H1 (cell line): ENCODE results near the gene MAPK4. TPM values are rescaled to one million over a fixed set of nuclear protein-coding genes. Genes with fewer than 3 reads are reported as not detected.

Source experiments
- CTCF ChIA-PET: fragments of 300-600 bp; sonication (Branson Sonifier 250); formaldehyde crosslinking; loops from one replicate; lab custom pipeline; 2021; ENCODE audit not compliant: partially characterized antibody; lab: Charles Lee
- POLR2A ChIA-PET: fragments of 300-600 bp; sonication (Branson Sonifier 250); formaldehyde crosslinking; loops from one replicate; lab custom pipeline; 2021; ENCODE audit warnings: inconsistent platforms; ENCODE audit not compliant: partially characterized antibody; lab: Charles Lee
- DNase-seq, 2 experiments: peaks; one replicate each; pipeline versions ENCODE4 v3.0.0 to v3.0.0-alpha.2; 2010 to 2022; ENCODE audit warnings: low spot score in 2 of 2, low read depth in 1 of 2, mixed read lengths in 1 of 2
- FAIRE-seq: peaks from 2 replicates; lab custom pipeline; 2011; peaks lifted over from hg19 to GRCh38; lab: Jason Lieb, UNC
- H2AFZ ChIP-seq: 2 replicates; pipeline ENCODE4 v1.8.1; 2012; ENCODE audit warnings: low read length, inconsistent platforms
- H2AK5ac ChIP-seq: 2 replicates; pipeline ENCODE4 v1.6.1; 2013; ENCODE audit warnings: low read depth, low read length
- H2BK120ac ChIP-seq: replicated peaks from 2 replicates; pipeline ENCODE3; 2013; ENCODE audit warnings: low read depth, low read length, inconsistent platforms
- H2BK12ac ChIP-seq: 2 replicates; pipeline ENCODE4 v1.6.1; 2013; ENCODE audit warnings: low read depth, low read length
- H2BK15ac ChIP-seq: 2 replicates; pipeline ENCODE4 v1.6.1; 2013; ENCODE audit warnings: low read length
- H2BK20ac ChIP-seq: 2 replicates; pipeline ENCODE4 v1.6.1; 2013; ENCODE audit warnings: low read length
- H2BK5ac ChIP-seq: 2 replicates; pipeline ENCODE4 v1.6.1; 2013; ENCODE audit warnings: low read depth, low read length
- H3K14ac ChIP-seq: 2 replicates; pipeline ENCODE4 v1.6.1; 2013; ENCODE audit warnings: inconsistent platforms; ENCODE audit not compliant: insufficient read length
- H3K18ac ChIP-seq: 2 replicates; pipeline ENCODE4 v1.6.1; 2013; ENCODE audit warnings: low read length; ENCODE audit errors: extremely low read depth
- H3K23ac ChIP-seq: 2 replicates; pipeline ENCODE4 v1.6.1; 2013; ENCODE audit warnings: inconsistent platforms; ENCODE audit not compliant: insufficient read length
- H3K23me2 ChIP-seq: 2 replicates; pipeline ENCODE4 v1.6.1; 2013; ENCODE audit warnings: low read depth, low read length
- H3K27ac ChIP-seq: 2 replicates; pipeline ENCODE4 v1.6.1; 2011; ENCODE audit warnings: low read depth, low read length, inconsistent platforms
- H3K27me3 ChIP-seq, 4 experiments: replicated peaks in 1 of 4; 1 replicate in 1 of 4; 2 replicates in 3 of 4; pipeline versions ENCODE4 v1.6.1 to v1.8.1; 2011 to 2013; ENCODE audit warnings: low read length in 3 of 4, mild to moderate bottlenecking in 3 of 4, inconsistent platforms in 2 of 4, mixed read lengths in 2 of 4, moderate library complexity in 1 of 4; ENCODE audit not compliant: control insufficient read depth in 3 of 4, insufficient read depth in 3 of 4; ENCODE audit errors: extremely low read depth in 1 of 4
- H3K36me3 ChIP-seq, 4 experiments: 2 replicates each; pipeline versions ENCODE4 v1.6.1 to v1.8.1; 2011 to 2013; ENCODE audit warnings: mild to moderate bottlenecking in 4 of 4, low read length in 3 of 4, moderate library complexity in 2 of 4, control low read depth in 1 of 4, inconsistent platforms in 1 of 4; ENCODE audit not compliant: insufficient read depth in 4 of 4, control insufficient read depth in 2 of 4
- H3K4ac ChIP-seq: replicated peaks from 2 replicates; pipeline ENCODE3; 2013; ENCODE audit warnings: low read length, low read depth, mixed read lengths, inconsistent platforms; ENCODE audit not compliant: insufficient read length
- H3K4me1 ChIP-seq, 4 experiments: replicated peaks in 1 of 4; 1 replicate in 1 of 4; 2 replicates in 3 of 4; pipeline versions ENCODE4 v1.6.1 to v1.8.1; 2011 to 2013; ENCODE audit warnings: low read length in 3 of 4, inconsistent platforms in 2 of 4, mixed read lengths in 1 of 4; ENCODE audit not compliant: insufficient read depth in 4 of 4, control insufficient read depth in 3 of 4
- H3K4me2 ChIP-seq, 2 experiments: 2 replicates each; pipeline versions ENCODE4 v1.6.1 to v1.8.1; 2011 to 2013; ENCODE audit warnings: low read depth in 2 of 2, low read length in 2 of 2, control low read depth in 1 of 2, inconsistent platforms in 1 of 2, mild to moderate bottlenecking in 1 of 2; ENCODE audit not compliant: insufficient read depth in 1 of 2
- H3K4me3 ChIP-seq, 4 experiments: fragments of 200-600, 300-600 bp in 1 of 4; sonication (generic), shearing (Covaris generic), sonication (Bioruptor Twin) in 1 of 4; 2 replicates each; pipeline versions ENCODE4 v1.5.1 to v1.8.1; 2011 to 2016; ENCODE audit warnings: low read length in 4 of 4, low read depth in 3 of 4, control low read depth in 2 of 4, inconsistent platforms in 2 of 4, mild to moderate bottlenecking in 2 of 4, mixed read lengths in 1 of 4, moderate library complexity in 1 of 4; ENCODE audit not compliant: insufficient read depth in 2 of 4; ENCODE audit errors: extremely low read depth in 1 of 4
- H3K56ac ChIP-seq: replicated peaks from 2 replicates; pipeline ENCODE3; 2013; ENCODE audit warnings: low read depth, mild to moderate bottlenecking, mixed read lengths, low read length, inconsistent platforms; ENCODE audit not compliant: insufficient read length
- H3K79me1 ChIP-seq: 2 replicates; pipeline ENCODE4 v1.6.1; 2013; ENCODE audit warnings: low read depth, low read length, control low read depth
- H3K79me2 ChIP-seq, 2 experiments: 2 replicates each; pipeline versions ENCODE4 v1.6.1 to v1.8.1; 2012 to 2013; ENCODE audit warnings: low read length in 2 of 2, mild to moderate bottlenecking in 2 of 2, inconsistent platforms in 1 of 2; ENCODE audit not compliant: insufficient read depth in 2 of 2, control insufficient read depth in 1 of 2
- H3K9ac ChIP-seq, 4 experiments: replicated peaks in 1 of 4; 1 replicate in 1 of 4; 2 replicates in 3 of 4; pipeline versions ENCODE4 v1.6.1 to v1.8.1; 2011 to 2013; ENCODE audit warnings: low read depth in 3 of 4, low read length in 3 of 4, control low read depth in 2 of 4, mild to moderate bottlenecking in 2 of 4, moderate library complexity in 2 of 4, inconsistent platforms in 1 of 4; ENCODE audit errors: extremely low read depth in 1 of 4
- H3K9me3 ChIP-seq, 2 experiments: 2 replicates each; pipeline versions ENCODE4 v1.6.1 to v1.8.1; 2012 to 2013; ENCODE audit warnings: mild to moderate bottlenecking in 2 of 2, moderate library complexity in 2 of 2, control low read depth in 1 of 2, inconsistent platforms in 1 of 2, low read depth in 1 of 2, low read length in 1 of 2, mixed read lengths in 1 of 2; ENCODE audit not compliant: insufficient read depth in 2 of 2
- H4K20me1 ChIP-seq, 2 experiments: replicated peaks in 1 of 2; 2 replicates each; pipeline versions ENCODE3 to v1.8.1; 2011 to 2013; ENCODE audit warnings: inconsistent platforms in 2 of 2, low read length in 2 of 2, mild to moderate bottlenecking in 1 of 2; ENCODE audit not compliant: insufficient read depth in 2 of 2, control insufficient read depth in 1 of 2
- H4K5ac ChIP-seq: 2 replicates; pipeline ENCODE4 v1.6.1; 2013; ENCODE audit warnings: low read length, low read depth, mixed read lengths, inconsistent platforms; ENCODE audit not compliant: insufficient read length
- H4K8ac ChIP-seq: 2 replicates; pipeline ENCODE4 v1.8.0; 2013; ENCODE audit warnings: mild to moderate bottlenecking, moderate library complexity, low read length, inconsistent platforms; ENCODE audit not compliant: insufficient read depth; ENCODE audit errors: extremely low read depth
- H4K91ac ChIP-seq: replicated peaks from 2 replicates; pipeline ENCODE3; 2013; ENCODE audit warnings: low read length, mixed read lengths, inconsistent platforms; ENCODE audit not compliant: insufficient read length
- CBX8 ChIP-seq: fragments of 300-800, 300-1000 bp; sonication (generic); IDR thresholded peaks from 2 replicates; pipeline ENCODE4 v1.7.1; 2016; ENCODE audit warnings: low read depth, low read length, borderline replicate concordance
- EZH2 ChIP-seq: fragments of 200-600 bp; sonication (generic); IDR thresholded peaks from 2 replicates; pipeline ENCODE4 v1.7.1; 2012; ENCODE audit warnings: low read depth, mild to moderate bottlenecking, moderate library complexity, low read length, inconsistent platforms; ENCODE audit not compliant: severe bottlenecking
- GTF2F1 ChIP-seq: IDR thresholded peaks from 2 replicates; pipeline ENCODE4 v1.6.1; 2012; ENCODE audit warnings: low read depth, low read length, improper control_type of control experiment, borderline replicate concordance
- TAF1 ChIP-seq: IDR thresholded peaks from 2 replicates; pipeline ENCODE4 v1.6.1; 2011; ENCODE audit warnings: mild to moderate bottlenecking, low read depth, low read length
- TBP ChIP-seq: IDR thresholded peaks from 2 replicates; pipeline ENCODE4 v1.6.1; 2011; ENCODE audit warnings: low read depth, low read length, improper control_type of control experiment
- WGBS, 2 experiments: shearing (Covaris generic) in 1 of 2; methylation state at CpG; one replicate each; pipeline versions ENCODE4 v1.1.6 to v1.1.7; 2013 to 2015; ENCODE audit warnings: low lambda C conversion rate in 2 of 2, mixed read lengths in 2 of 2, inconsistent platforms in 1 of 2, low coverage in 1 of 2, missing lambda C conversion rate in 1 of 2; ENCODE audit not compliant: insufficient replicate concordance in 2 of 2, insufficient coverage in 1 of 2, insufficient read length in 1 of 2; ENCODE audit errors: extremely low coverage in 1 of 2, missing lambda C conversion rate in 1 of 2; 5-methylcytosine and 5-hydroxymethylcytosine counted together
- polyA plus RNA-seq, 7 experiments: library from polyadenylated mRNA; depleted of rRNA in 3 of 7; stranded (reverse) in 5 of 7; unstranded in 2 of 7; fragments of >200 nt in 5 of 7; fragments of 200-250 nt in 2 of 7; gene quantifications; 1 replicate in 5 of 7; 2 replicates in 1 of 7; 4 replicates in 1 of 7; pipeline versions ENCODE4 v1.2.1 to v1.2.3, GENCODE V29; 2011 to 2013; ENCODE audit warnings: missing spikeins in 2 of 7, mixed read lengths in 2 of 7
- total RNA-seq: library from RNA; stranded (reverse); fragmentation: NEBNext Ultra II Directional; extraction: Animal tissue kit (Norgen Biotek cat#: 25700); gene quantifications from 2 replicates; pipeline ENCODE4 v1.2.1, GENCODE V29; 2021
- TF ChIP-seq, protein P1 (sequence below): IDR thresholded peaks from 2 replicates; pipeline ENCODE4 v1.6.1; 2012; ENCODE audit warnings: inconsistent platforms

MAPK4 gene
- total and polyA plus RNA-seq, 2 of the 8 experiments (the other 6 are each of a cell fraction or from before 2014, with no cell fraction given), result 3.2 to 3.7 TPM

DNA sequence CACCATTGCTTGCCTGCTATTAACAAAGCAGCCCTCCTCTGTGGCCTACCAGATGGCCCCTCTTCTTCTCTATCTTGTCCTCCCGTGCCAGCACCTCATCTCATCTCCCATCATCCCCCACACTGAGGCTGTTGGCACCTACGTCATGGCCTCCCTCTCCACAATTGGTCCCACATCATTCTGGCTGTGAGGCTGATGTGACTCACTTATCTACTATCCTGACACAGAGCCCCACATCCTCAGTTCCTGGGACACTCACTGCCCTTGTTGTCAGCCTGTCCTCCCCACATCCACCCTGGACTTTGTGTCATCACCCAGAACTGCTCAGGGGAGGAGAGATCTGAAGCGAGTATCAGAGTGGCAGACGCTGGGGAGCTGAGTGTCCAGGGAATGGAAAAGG lies 157.0 kb downstream of the MAPK4 start:
- H3K4ac ChIP-seq, result no peak overlapping the region
- POLR2A ChIA-PET, result no interaction called here

More for the DNA sequence above, 157.0 kb downstream of the MAPK4 start:
- no peak overlapping the region for H2BK5ac ChIP-seq
- H3K36me3 ChIP-seq, result no peaks in the 10 kb centered on the region
- 85% methylated on average over 4 of the region's 4 CpGs; no CpG with 5 or more reads in 1 of the 2 experiments for WGBS, 2 experiments
- TF ChIP-seq, protein P1, sequence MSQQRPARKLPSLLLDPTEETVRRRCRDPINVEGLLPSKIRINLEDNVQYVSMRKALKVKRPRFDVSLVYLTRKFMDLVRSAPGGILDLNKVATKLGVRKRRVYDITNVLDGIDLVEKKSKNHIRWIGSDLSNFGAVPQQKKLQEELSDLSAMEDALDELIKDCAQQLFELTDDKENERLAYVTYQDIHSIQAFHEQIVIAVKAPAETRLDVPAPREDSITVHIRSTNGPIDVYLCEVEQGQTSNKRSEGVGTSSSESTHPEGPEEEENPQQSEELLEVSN, result no peak
- TF ChIP-seq TBP (no peak), CBX8 (no peak), TAF1 (no peak), EZH2 (no peak), GTF2F1 (no peak)
- TF ChIP-seq, all 59 proteins: peak for 0
- Histone ChIP-seq H3K23ac (no peak overlapping the region), H3K27me3 (no peaks in the 10 kb centered on the region), H3K23me2 (no peaks in the 10 kb centered on the region), H2AK5ac (no peak overlapping the region), H2AFZ (no peak overlapping the region), H4K5ac (no peak overlapping the region), H4K91ac (no peak overlapping the region), H2BK12ac (no peak overlapping the region), H3K18ac (no peak overlapping the region), H3K56ac (no peak overlapping the region), H3K4me3 (no peak overlapping the region), H3K9ac (0 out of 7 replicates have a peak overlapping the region, but pooled peaks of 1 of the 4 experiments have one; percentile 10), H3K27ac (no peak overlapping the region), H4K8ac (no peak overlapping the region), H3K9me3 (no peaks in the 10 kb centered on the region), H2BK20ac (no peak overlapping the region), H3K14ac (no peak overlapping the region), H2BK15ac (no peak overlapping the region), H3K79me2 (no peaks in the 10 kb centered on the region), H4K20me1 (no peaks in the 10 kb centered on the region), H3K4me2 (no peak overlapping the region), H2BK120ac (no peak overlapping the region), H3K4me1 (no peaks in the 10 kb centered on the region), H3K79me1 (no peaks in the 10 kb centered on the region)
- no peak for FAIRE-seq
- DNase-seq, result no peak
- CTCF ChIA-PET, result no interaction called here
